Measurements from ENCODE around the gene PMVK.

- TF ChIP-seq CTCF (IDR thresholded peaks at IDR 0.05) = no peak
- no peak for TF ChIP-seq POLR2AphosphoS5 (IDR thresholded peaks at IDR 0.05; ENCODE audit: low read depth, low read length)
- no peak for TF ChIP-seq REST (IDR thresholded peaks at IDR 0.05; ENCODE audit: insufficient read depth in 1 of 2, low read depth in 2 of 2, low read length in 1 of 2)
- no peak for TF ChIP-seq SIN3A (IDR thresholded peaks at IDR 0.05; ENCODE audit: borderline replicate concordance, insufficient read depth, low read depth, low read length)
- no peak for TF ChIP-seq TCF7L2 (IDR thresholded peaks at IDR 0.05; ENCODE audit: low read depth, low read length)
Measured at GRCh38 chr1:154951901-154952657, 15.6 kb upstream of the PMVK start.
